GM19351 (cell line): ENCODE results near the gene ATF2.

Experiments used
- ATAC-seq: cut with Tn5 transposase; IDR thresholded peaks from one replicate; pipeline ENCODE4 v1.9.1; 2021; ENCODE audit warnings: mild to moderate bottlenecking, moderate library complexity; ENCODE audit not compliant: unreplicated experiment

ATF2 gene

DNA sequence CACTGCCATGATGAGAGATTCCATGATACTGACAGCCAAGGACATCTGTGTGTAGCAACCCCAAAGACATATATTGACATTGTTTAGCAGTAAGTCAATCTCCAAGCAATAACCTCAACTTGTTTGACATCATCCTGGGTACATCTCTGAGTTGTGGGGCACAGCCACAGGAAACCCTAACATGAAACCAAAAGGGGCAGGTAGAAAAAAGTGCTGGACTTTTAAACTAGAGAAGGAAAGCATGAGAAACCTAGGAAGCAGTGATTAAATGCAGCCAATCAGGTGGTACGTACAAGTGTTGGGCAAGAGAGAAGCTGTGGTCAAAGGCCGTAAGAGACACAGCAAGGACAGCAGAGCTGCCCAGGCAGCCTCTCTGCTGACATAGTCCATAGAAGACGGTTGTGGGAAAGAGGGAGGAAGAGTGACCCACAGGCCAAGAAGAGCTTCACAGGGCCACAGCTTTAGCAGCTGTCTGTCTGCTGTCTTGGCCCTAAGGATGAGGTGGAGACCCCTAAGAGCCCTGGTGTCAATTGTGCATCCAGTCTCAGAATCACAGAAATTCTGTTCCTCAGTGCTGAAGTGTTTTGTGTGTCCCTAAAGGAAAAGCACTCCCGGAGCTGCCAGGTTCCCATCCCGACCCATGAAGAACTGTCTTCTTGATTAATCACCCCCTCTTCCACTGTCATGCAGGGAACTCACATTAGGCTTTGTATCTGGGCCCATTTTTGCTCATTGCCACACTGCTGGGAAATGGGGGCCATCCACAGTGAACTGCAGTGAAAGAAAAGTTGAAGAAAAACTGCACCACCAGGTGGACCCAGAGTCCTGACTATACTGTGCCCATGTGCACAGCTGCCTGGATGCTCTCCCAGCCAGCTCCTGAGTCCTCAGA is 137.4 kb downstream of the ATF2 start:
- no peak for ATAC-seq

DNA sequence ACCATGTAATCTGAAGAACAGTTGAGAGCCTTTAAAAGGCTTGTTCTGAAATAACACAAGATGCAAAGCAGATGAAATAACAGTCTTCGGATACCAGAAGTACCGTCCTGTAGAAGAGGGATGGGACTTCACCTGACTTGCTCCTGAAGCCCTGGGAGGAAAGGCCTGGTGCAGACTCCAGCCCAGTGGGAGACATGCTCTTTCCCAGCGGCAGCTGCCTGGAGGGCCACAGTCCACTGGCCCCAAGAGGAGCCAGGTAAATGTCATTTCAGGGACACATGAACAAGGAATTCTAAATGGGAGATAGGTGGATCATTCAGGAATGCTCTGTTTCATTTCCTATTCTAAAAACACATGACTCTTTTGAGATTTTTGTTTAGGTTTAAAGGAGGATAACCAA is 140.2 kb downstream of the ATF2 start:
- ATAC-seq: no peak

DNA sequence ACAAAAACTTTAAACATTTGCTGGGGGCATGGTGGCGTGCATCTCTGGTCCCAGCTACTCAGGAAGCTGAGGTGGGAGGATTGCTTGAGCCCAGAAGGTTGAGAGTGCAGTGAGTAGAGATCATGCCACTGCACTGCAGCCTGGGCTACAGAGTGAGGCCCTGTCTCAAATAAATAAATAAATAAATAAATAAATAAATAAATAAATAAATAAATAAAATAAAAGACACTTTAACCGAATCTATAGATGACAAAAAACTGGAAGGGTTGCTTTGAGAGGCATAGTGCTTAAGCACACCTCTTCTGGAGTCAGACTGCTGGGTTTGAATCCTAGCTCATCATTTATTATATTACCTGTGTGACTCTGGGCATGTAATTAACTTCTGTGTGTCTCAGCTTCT is 141.6 kb downstream of the ATF2 start:
- no peak for ATAC-seq

DNA sequence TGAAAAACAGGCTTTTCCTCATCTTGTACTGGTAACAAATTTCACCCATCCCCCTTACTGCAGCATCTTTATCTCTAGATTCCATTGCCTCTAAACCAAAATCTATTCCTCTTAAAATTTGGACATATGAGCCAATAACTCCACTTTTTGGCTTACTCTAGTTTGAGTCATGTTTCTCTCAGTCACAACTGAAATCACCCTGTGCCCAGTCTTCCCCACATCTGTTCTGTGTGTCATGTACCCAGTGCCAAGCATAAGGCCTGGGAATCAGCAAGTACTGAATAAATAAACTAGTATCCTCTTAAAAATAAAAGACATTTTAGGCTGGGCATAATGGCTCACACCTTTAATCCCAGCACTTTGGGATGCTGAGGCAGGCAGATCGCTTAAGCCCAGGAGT is 142.1 kb downstream of the ATF2 start:
- no peak for ATAC-seq

DNA sequence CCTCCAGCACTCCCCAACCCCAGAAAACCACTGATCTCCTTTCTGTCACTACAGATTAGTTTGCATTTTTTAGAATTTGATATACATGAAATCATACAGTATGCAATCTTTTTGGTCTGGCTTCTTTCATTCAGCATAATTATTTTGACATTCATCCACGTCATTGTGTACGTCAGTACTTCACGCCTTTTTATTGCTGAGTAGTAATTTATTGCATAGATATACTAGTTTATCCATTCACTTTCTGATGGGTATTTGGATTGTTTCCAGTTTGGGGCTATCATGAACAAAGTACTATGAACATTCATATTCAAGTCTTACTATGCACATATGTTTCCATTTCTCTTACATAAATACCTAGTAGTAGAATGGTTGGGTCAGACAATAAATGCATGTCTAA is 142.8 kb downstream of the ATF2 start:
- no peak for ATAC-seq

DNA sequence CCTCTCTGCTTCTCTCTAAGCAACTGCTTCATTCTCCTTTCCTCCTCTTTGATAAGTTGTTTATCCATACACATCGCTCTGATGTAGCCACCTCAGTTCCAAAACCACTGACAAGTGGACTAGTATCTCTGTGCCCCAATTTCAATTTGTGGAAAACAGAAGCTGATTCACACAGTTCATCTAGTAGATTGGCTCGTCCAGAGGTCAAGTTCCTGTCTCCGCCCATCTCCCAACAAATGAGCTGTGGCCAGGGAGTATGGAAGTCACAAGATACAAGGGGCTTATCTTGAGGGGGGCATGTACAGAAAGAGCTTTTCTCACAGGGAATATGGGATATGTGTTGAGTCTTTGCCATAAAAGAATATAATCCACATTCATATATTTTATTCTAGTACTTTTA is 145.1 kb downstream of the ATF2 start:
- ATAC-seq: no peak
